GM20000 (cell line): ENCODE data around the gene KIF26B.

ENCODE experiments used
- DNase-seq: peaks from one replicate; pipeline ENCODE4 v3.0.0; 2012; ENCODE audit warnings: low spot score
- TF ChIP-seq, protein P1 (sequence below): IDR thresholded peaks from 2 replicates; pipeline ENCODE4 v1.5.1; 2012; ENCODE audit warnings: mild to moderate bottlenecking, control low read depth; ENCODE audit errors: extremely low read depth, missing control alignments

The KIF26B gene

DNA sequence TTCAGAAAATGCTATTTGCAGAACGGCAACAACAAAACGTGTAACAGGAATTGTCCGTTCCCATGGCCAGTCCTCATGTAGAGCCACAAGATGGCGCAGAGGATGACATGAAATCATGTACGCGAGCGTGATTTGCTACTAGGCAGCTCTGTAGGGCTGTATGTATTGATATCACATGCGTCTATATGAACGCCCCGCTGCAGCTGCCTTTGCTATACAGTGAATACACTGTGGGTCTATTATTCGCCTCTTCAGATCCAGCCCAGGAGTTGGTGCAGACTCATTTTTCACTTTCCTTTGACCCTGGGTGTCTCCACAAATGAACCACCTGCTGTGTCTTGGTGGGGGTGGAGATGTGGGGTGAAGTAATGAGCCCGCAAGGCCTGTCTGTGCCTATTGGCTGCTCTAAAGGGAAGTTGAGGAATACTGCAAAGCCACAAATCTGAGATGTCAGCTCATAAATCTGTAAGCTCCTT, 361.5 kb downstream of the KIF26B start:
- TF ChIP-seq, protein P1, sequence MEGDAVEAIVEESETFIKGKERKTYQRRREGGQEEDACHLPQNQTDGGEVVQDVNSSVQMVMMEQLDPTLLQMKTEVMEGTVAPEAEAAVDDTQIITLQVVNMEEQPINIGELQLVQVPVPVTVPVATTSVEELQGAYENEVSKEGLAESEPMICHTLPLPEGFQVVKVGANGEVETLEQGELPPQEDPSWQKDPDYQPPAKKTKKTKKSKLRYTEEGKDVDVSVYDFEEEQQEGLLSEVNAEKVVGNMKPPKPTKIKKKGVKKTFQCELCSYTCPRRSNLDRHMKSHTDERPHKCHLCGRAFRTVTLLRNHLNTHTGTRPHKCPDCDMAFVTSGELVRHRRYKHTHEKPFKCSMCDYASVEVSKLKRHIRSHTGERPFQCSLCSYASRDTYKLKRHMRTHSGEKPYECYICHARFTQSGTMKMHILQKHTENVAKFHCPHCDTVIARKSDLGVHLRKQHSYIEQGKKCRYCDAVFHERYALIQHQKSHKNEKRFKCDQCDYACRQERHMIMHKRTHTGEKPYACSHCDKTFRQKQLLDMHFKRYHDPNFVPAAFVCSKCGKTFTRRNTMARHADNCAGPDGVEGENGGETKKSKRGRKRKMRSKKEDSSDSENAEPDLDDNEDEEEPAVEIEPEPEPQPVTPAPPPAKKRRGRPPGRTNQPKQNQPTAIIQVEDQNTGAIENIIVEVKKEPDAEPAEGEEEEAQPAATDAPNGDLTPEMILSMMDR = no peak
- DNase-seq = no peak

DNA sequence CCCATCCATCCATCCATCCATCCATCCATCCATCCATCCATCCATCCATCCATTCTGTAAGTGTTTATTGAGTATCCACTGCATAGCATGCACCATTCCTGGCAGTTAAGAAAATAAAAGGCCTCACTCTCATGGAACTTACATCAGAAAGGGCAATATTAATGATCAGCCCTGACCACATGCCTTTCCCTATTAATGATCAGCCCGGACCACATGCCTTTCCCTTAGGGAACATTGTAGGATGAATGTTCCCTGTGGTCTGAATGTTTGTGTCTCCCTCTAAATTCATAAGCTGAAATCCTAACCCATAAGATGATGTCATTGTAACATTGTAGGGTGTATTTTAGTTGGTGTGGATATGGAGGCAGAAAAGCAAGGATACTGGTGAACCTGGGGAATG, 365.8 kb downstream of the KIF26B start:
- no peak for DNase-seq

DNA sequence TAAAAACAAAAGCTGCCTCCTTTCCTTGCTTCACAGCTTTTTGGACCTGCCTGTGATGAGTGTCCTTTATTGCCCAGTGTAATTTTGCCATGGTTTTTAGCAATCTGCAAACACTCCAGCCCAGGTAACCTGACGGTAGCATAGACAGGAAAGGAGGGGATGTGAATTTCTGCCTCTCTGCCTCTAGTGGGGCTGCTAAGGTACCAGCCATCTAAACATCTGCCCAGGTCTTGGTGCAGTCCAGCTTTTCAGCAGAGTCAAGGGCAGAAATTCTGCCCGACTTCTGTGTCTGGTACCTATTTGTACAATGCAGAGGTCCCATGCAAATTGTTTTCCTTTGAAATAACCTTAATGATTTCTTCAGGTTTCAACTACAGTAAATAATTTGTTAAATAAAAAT, 371.4 kb downstream of the KIF26B start:
- DNase-seq = no peak

More for the DNA sequence above, 365.8 kb downstream of the KIF26B start:
- TF ChIP-seq, protein P1 = no peak

DNA sequence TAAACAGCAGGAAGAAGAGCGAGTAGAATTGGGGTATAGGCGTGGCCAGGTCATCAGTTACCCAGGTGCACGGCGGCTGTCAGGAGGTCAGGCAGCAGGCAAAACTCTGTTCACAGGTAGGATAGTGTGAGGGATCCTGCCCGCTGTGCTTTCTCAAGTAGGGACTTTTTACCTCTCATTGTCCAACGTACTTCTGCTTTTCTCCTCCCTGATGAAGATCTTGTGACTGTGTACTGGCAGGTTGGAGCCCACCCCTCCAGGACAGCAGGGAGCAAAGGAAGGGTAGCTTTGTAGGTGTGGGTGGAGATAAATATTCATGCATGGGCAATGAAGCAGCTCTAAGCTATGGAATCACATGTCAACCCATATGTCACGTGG, 373.5 kb downstream of the KIF26B start:
- TF ChIP-seq, protein P1 = no peak

More for the DNA sequence above, 371.4 kb downstream of the KIF26B start:
- TF ChIP-seq, protein P1 = no peak

DNA sequence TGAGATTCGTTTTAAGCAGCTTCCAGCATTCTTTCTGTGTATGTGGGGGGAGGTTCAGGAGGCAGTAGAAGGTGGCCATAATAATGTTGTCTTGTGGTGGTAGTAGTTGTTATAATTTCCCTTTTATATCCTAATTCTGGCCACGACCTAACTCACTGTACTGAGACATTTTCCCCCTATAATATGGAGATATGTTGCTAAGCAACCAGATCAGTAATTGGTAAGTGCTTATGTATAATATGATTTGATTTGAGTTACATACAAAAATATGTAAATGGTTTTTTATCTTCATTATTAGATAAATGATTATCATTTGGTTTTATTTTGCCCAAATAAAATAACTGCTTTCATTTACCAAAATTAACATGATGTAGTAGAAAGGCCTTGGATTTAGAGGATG, 376.2 kb downstream of the KIF26B start:
- TF ChIP-seq, protein P1 = no peak
- no peak for DNase-seq

More for the DNA sequence above, 373.5 kb downstream of the KIF26B start:
- no peak for DNase-seq

DNA sequence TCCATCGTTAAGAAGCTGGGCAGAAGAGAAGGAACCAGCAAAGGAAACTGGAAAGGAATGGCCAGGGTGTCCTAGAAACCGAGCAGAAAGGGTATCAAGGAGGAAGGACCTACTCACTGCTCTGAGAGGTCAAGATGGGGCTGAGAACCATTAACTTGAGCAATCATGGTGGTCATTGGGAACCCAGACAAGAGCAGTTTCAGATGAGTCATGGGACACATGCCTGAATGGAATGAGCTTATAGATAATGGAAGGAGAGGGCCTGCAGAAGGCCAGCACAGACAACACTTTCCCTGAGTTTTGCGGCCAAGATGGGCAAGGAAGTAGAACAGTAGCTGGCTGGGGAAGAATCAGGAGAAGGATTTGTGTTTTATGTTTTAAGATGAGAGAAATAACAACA, 383.2 kb downstream of the KIF26B start:
- DNase-seq = no peak
- TF ChIP-seq, protein P1 = no peak

DNA sequence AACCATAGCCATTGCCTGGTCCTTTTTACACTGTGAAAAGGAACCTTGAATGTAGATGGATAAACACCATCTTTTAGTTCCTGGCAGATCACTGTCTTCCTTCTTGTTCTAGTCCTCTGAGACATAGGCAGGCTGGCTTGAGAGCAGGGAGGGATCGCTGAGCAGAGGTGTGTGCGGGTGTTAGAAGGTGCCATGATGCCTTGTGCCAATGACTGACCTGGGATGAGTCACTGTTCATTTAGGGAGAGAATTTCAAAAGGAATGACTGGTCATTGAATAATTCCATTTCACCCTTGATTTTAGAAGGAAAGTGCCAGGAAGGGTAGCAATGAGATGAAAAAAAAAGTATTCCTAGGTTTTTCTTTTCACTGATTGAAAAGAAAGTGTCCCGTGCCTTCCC, 383.9 kb downstream of the KIF26B start:
- TF ChIP-seq, protein P1 = no peak
- DNase-seq = no peak
